ENCODE measurements around the gene COL6A3.
A peak's percentile ranks its signal among the peaks of the same experiment; 100 is the strongest.

COL6A3 gene

GRCh38 chr2:237344942-237345341, 69.0 kb downstream of the COL6A3 start:
- no peak for DNase-seq

- DNase-seq, result no peak
Measured at GRCh38 chr2:237343993-237344392, 70.0 kb downstream of the COL6A3 start.

GRCh38 chr2:237341872-237342271, 72.1 kb downstream of the COL6A3 start:
- DNase-seq, result no peak

GRCh38 chr2:237337586-237337985, 76.4 kb downstream of the COL6A3 start:
- DNase-seq, result no peak

GRCh38 chr2:237336131-237336530, 77.8 kb downstream of the COL6A3 start:
- DNase-seq, result no peak

GRCh38 chr2:237333748-237334147, 80.2 kb downstream of the COL6A3 start:
- DNase-seq, result peak; percentile 48

GRCh38 chr2:237330541-237330940, 83.4 kb downstream of the COL6A3 start:
- no peak for DNase-seq

GRCh38 chr2:237327175-237327950, 86.6 kb downstream of the COL6A3 start:
- no peak for DNase-seq

GRCh38 chr2:237326266-237327171, 87.4 kb downstream of the COL6A3 start:
- peak; percentile 65 for DNase-seq

GRCh38 chr2:237324837-237325236, 89.1 kb downstream of the COL6A3 start:
- DNase-seq, result peak; percentile 31

- peak; percentile 92 for DNase-seq
Measured at GRCh38 chr2:237324405-237324831, 89.5 kb downstream of the COL6A3 start.

GRCh38 chr2:237323656-237324055, 90.3 kb downstream of the COL6A3 start:
- DNase-seq, result no peak

GRCh38 chr2:237322564-237322963, 91.4 kb downstream of the COL6A3 start:
- DNase-seq, result no peak

GRCh38 chr2:237321746-237322145, 92.2 kb downstream of the COL6A3 start:
- DNase-seq, result no peak

GRCh38 chr2:237320801-237321560, 93.0 kb downstream of the COL6A3 start:
- DNase-seq, result peak; percentile 33

GRCh38 chr2:237319887-237320286, 94.1 kb downstream of the COL6A3 start:
- no peak for DNase-seq

GRCh38 chr2:237319086-237319820, 94.7 kb downstream of the COL6A3 start:
- peak; percentile 39 for DNase-seq

GRCh38 chr2:237316339-237316738, 97.6 kb downstream of the COL6A3 start:
- DNase-seq, result no peak

- peak; percentile 61 for DNase-seq
Measured at GRCh38 chr2:237315829-237316225, 98.1 kb downstream of the COL6A3 start.

GRCh38 chr2:237315170-237315828, 98.7 kb downstream of the COL6A3 start:
- DNase-seq, result peak; percentile 99

- DNase-seq, result peak; percentile 65
Measured at GRCh38 chr2:237314681-237315080, 99.3 kb downstream of the COL6A3 start.

Data from fibroblast of skin of scalp (primary cell).